Heart right ventricle (tissue), 16 donors: Measurements from ENCODE around the gene LHFPL3. TPM values are rescaled to one million over a fixed set of nuclear protein-coding genes. Genes with fewer than 3 reads are reported as not detected.
"Not testable (repeated sequence)": the region's sequence is repeated elsewhere in the genome, so short reads cannot be mapped to it uniquely, and the experiment has no call there.

Experiments used
- ATAC-seq, 8 donors: fragments of 200-7000 bp; cut with Tn5 transposase; one replicate each; pipeline ENCODE4 v1.9.1; 2020; ENCODE audit warnings: mild to moderate bottlenecking in 8 of 8, moderate library complexity in 8 of 8, moderate number of reproducible peaks in 1 of 8
- DNase-seq, 2 donors: peaks; one replicate each; pipeline ENCODE4 v3.0.0-alpha.2; 2020
- H3K27ac ChIP-seq, 10 donors: fragments of 200-600 bp; sonication (generic) in 2 of 10; one replicate each; pipeline versions ENCODE4 v1.5.0 to v1.8.0; 2020 to 2022; ENCODE audit warnings: mild to moderate bottlenecking in 3 of 10
- H3K27me3 ChIP-seq, 7 donors: fragments of 200-600 bp; one replicate each; pipeline ENCODE4 v1.8.0; 2021 to 2022; ENCODE audit warnings: mild to moderate bottlenecking in 2 of 7
- H3K36me3 ChIP-seq, 9 donors: fragments of 200-600 bp; sonication (generic) in 1 of 9; one replicate each; pipeline versions ENCODE4 v1.5.0 to v1.8.0; 2020 to 2022; ENCODE audit warnings: mild to moderate bottlenecking in 2 of 9
- H3K4me1 ChIP-seq, 9 donors: fragments of 200-600 bp; sonication (generic) in 1 of 9; one replicate each; pipeline versions ENCODE4 v1.5.0 to v1.8.0; 2020 to 2022; ENCODE audit warnings: mild to moderate bottlenecking in 4 of 9
- H3K4me3 ChIP-seq, 10 donors: fragments of 200-600 bp; sonication (generic) in 2 of 10; one replicate each; pipeline versions ENCODE4 v1.5.0 to v1.8.0; 2020 to 2022; ENCODE audit warnings: mild to moderate bottlenecking in 7 of 10, moderate library complexity in 2 of 10
- H3K9me3 ChIP-seq, 11 donors: fragments of 200-600 bp in 10 of 11; sonication (generic) in 2 of 11; one replicate each; pipeline versions ENCODE4 v1.5.0 to v1.8.0; 2013 to 2022; ENCODE audit warnings: mild to moderate bottlenecking in 2 of 11, control low read depth in 1 of 11, moderate library complexity in 1 of 11
- WGBS, 2 donors: extraction: QIAGEN DNeasy Blood & Tissue Kit; methylation state at CpG; one replicate each; pipeline ENCODE4 v1.1.7; 2013; ENCODE audit warnings: inconsistent platforms in 1 of 2; 5-methylcytosine and 5-hydroxymethylcytosine counted together
- intact Hi-C, 10 donors: fragments of 100-400 bp; cut with DNase I; formaldehyde crosslinking; loops; one replicate each; pipeline versions ENCODE4 v1.11.1 to v1.14.2; 2022
- long read RNA-seq, 3 donors: library from polyadenylated mRNA; unstranded; transcript quantifications; one replicate each; pipeline ENCODE4 v2.0.0, GENCODE V29; 2020 to 2021
- polyA plus RNA-seq, 2 donors: library from polyadenylated mRNA; stranded (reverse); fragments of 200-250 nt; gene quantifications; one replicate each; pipeline ENCODE4 v1.2.3, GENCODE V29; 2013
- total RNA-seq, 10 donors: library from RNA; stranded (reverse); fragmentation: NEBNext Ultra II Directional in 3 of 10; extraction: Animal tissue kit (Norgen Biotek cat#: 25700) in 3 of 10; gene quantifications; one replicate each; pipeline versions ENCODE4 v1.2.1 to v1.2.4, GENCODE V29; 2021 to 2023
- TF ChIP-seq, protein P1 (sequence below), 9 donors: fragments of 200-600 bp; sonication (generic) in 2 of 9; IDR thresholded peaks; one replicate each; pipeline versions ENCODE4 v1.5.0 to v1.8.0; 2021 to 2022; ENCODE audit warnings: antibody characterized with exemption in 9 of 9, mild to moderate bottlenecking in 5 of 9, moderate library complexity in 1 of 9
- donor health status: Arrhythmogenic right ventricular cardiomyopathy.
- donor health status: ischemic (EF 13 %, LVEDD 7.1; RV severe dilation, severe dysfunction).
- donor health status: healthy with polysubstance abuse.
- donor health status: DM: no; HTN: yes; CAD: no.
- donor health status: DM: no; HTN: no; CAD: no.
- donor health status: ischemic (EF 25% LVEDD 6.9; RV normal size, moderate dysfunction).
- donor health status: ischemic (EF 25% LVEDD 5.7; RV mildly dilated, moderate dysfunction).
- donor health status: healthy.
- donor health status: DM: yes; HTN: yes; CAD: no.
- donor health status: Ischemic cardiomyopathy.
- donor health status: ischemic (EF 35%, LVEDD 5.7; RV mildly dilated, moderate dysfunction).
- donor health status: nonischemic (EF 11% LVEDD 7.7; RV severe dilation, severe dysfunction).
- donor health status: DM: yes; HTN: yes; CAD: no.
- donor health status: PGD.
- donor health status: ischemic (EF 29% LVEDD 5.4; RV normal size, mild dysfunction).
- donor health status: nonischemic (EF 23%, LVEDD 6.1; RV moderate dilation, normal function).

Gene LHFPL3
- total RNA-seq = not detected
- not detected for polyA plus RNA-seq
- long read RNA-seq, donor 1 = 0 reads
- long read RNA-seq, donor 2 = 0 reads
- long read RNA-seq, donor 3 = 0 reads

DNA sequence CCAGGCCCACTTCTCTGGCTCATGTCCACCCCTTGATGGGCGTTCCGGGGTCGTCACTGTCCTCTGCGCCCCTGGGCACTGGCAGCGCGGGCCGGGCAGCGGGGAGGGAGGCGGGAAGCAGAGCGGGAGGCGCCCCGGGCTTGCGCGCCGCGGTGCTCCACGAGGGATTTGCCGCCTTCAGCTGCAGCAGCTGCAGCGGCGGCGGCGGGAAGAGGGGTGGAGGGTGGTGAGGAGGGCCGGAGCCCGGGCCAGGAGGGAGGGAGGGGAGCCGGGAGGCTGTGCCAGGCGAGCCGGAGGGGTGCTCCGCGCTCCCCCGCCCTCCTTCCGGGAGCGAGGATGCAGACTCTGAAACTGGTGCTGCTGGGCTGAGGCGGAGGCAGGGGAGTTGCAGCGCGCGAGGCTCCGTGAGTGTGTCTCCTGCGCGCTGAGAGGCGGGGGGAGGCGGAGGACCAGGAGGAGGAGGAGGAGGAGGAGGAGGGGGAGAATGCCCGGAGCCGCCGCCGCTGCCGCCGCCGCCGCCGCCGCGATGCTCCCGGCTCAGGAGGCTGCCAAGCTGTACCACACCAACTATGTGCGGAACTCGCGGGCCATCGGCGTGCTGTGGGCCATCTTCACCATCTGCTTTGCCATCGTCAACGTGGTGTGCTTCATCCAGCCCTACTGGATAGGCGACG lies at the start of gene LHFPL3:
Gene LHFPL3 (plus strand): TSS at position 308 of the 674 bp plus-strand sequence.
- Histone ChIP-seq H3K36me3 (no peaks in the 10 kb centered on the region), H3K4me1 (peaks cover 0 to 16% (median 6%) of the 10 kb centered on the region in 9 donors), H3K27me3 (peaks cover 4 to 74% (median 69%) of the 10 kb centered on the region in 7 donors), H3K4me3 (peak within 1 kb of the TSS in 3 of 10 donors; percentile 17 to 29 (median 20)), H3K9me3 (no peaks in the 10 kb centered on the region), H3K27ac (no peak within 1 kb of the TSS)
- 0 to 1% methylated on average over 45 to 61 of the region's 62 CpGs for WGBS, 2 donors
- DNase-seq (no peak), ATAC-seq (no peak)
- TF ChIP-seq, protein P1, sequence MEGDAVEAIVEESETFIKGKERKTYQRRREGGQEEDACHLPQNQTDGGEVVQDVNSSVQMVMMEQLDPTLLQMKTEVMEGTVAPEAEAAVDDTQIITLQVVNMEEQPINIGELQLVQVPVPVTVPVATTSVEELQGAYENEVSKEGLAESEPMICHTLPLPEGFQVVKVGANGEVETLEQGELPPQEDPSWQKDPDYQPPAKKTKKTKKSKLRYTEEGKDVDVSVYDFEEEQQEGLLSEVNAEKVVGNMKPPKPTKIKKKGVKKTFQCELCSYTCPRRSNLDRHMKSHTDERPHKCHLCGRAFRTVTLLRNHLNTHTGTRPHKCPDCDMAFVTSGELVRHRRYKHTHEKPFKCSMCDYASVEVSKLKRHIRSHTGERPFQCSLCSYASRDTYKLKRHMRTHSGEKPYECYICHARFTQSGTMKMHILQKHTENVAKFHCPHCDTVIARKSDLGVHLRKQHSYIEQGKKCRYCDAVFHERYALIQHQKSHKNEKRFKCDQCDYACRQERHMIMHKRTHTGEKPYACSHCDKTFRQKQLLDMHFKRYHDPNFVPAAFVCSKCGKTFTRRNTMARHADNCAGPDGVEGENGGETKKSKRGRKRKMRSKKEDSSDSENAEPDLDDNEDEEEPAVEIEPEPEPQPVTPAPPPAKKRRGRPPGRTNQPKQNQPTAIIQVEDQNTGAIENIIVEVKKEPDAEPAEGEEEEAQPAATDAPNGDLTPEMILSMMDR (IDR thresholded peaks at IDR 0.05) = no peak
- intact Hi-C loops = no loop called here

DNA sequence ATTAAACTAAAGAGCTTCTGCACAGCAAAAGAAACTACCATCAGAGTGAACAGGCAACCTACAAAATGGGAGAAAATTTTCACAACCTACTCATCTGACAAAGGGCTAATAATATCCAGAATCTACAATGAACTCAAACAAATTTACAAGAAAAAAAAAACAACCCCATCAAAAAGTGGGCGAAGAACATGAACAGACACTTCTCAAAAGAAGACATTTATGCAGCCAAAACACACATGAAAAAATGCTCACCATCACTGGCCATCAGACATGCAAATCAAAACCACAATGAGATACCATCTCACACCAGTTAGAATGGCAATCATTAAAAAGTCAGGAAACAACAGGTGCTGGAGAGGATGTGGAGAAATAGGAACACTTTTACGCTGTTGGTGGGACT lies 46.7 kb upstream of the LHFPL3 start:
- intact Hi-C loops, DNase-seq, H3K4me1 ChIP-seq, H3K4me3 ChIP-seq, H3K27me3 ChIP-seq, ATAC-seq, H3K27ac ChIP-seq, H3K36me3 ChIP-seq: not testable (repeated sequence)
- 57 to 100% methylated on average over 1 of the region's 2 CpGs for WGBS, 2 donors
- peaks cover 0 to 12% (median 0%) of the 10 kb centered on the region in 11 donors for H3K9me3 ChIP-seq

DNA sequence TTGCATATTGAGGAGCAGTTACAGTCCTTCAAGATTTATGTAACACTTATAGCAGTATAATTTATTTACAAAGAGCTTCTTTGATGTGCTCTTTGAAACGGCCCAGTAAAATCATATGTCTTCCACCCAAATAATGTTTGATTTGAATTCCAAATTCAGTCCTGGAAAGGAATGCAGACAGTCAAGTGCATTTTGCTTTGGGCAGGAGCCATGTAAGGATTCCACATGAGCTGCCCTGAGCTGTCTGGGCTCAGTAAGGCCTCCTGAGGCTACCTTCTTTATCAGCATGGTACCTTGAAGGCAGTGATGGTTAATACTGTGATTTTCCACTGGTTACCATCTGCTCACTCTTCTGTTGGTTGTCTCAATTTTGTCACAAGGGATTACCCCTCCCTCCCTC lies 41.6 kb upstream of the LHFPL3 start:
- no peaks in the 10 kb centered on the region for H3K4me1 ChIP-seq
- intact Hi-C loops = no loop called here
- no peak overlapping the region for H3K27ac ChIP-seq
- no peaks in the 10 kb centered on the region for H3K36me3 ChIP-seq
- DNase-seq = no peak
- H3K27me3 ChIP-seq = no peaks in the 10 kb centered on the region
- H3K9me3 ChIP-seq = peaks cover 0 to 6% (median 0%) of the 10 kb centered on the region in 11 donors
- TF ChIP-seq, protein P1 (IDR thresholded peaks at IDR 0.05) = no peak
- ATAC-seq = no peak
- WGBS, 2 donors = 64 to 78% methylated on average over 1 of the region's 1 CpG
- no peak overlapping the region for H3K4me3 ChIP-seq

DNA sequence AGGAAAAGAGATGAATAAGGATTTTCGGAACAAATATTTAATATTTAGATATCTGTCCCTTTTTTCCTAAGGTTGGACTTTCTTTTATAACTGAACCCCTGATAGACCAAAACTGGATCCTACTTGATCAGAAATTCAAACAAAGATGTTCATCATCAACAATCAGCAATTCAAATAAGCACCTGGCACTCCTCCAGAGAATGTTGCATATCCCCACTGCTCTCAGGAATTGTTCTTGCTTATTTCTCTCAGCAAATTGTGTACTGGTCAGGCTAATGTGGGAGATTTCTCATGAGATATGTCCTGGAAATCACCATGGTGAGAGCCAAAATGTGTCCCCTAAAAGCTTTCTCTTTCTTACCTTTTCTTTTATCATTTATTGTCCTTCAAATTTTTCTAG lies 40.3 kb upstream of the LHFPL3 start:
- ATAC-seq (no peak), DNase-seq (no peak)
- Histone ChIP-seq H3K27ac (no peak overlapping the region), H3K27me3 (no peaks in the 10 kb centered on the region), H3K36me3 (no peaks in the 10 kb centered on the region), H3K4me3 (no peak overlapping the region), H3K4me1 (no peaks in the 10 kb centered on the region), H3K9me3 (peaks cover 0 to 6% (median 0%) of the 10 kb centered on the region in 11 donors)
- intact Hi-C loops = no loop called here
- TF ChIP-seq, protein P1 (IDR thresholded peaks at IDR 0.05) = no peak
- WGBS, 2 donors = 90 to 100% methylated on average over 1 of the region's 1 CpG

DNA sequence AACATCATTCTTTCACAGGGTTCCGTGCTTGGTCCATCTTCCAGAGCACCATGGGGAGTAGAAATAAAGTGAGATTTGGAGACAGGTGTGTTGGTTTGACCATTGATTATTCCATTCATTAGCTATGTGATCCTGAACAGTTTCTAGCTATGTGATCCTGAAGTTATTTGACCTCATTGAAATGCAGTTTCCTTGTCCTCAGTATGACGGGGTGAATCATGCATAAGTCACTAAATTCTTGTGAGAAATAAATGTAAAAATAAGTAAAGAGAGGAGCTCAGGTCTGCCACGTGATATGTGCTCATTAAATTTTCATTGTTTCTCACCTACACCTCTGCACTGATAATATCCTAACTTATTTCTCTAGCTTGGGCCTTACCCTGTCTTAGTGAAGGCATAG lies 34.1 kb upstream of the LHFPL3 start:
- Histone ChIP-seq H3K4me3 (no peak overlapping the region), H3K9me3 (peaks cover 0 to 14% (median 0%) of the 10 kb centered on the region in 11 donors), H3K27ac (no peak overlapping the region), H3K27me3 (peaks cover 0 to 4% (median 0%) of the 10 kb centered on the region in 7 donors), H3K36me3 (no peaks in the 10 kb centered on the region), H3K4me1 (no peaks in the 10 kb centered on the region)
- intact Hi-C loops = no loop called here
- ATAC-seq = no peak
- 56 to 65% methylated on average over 3 of the region's 3 CpGs for WGBS, 2 donors
- DNase-seq = no peak
- TF ChIP-seq, protein P1 (IDR thresholded peaks at IDR 0.05) = no peak
